H1 (cell line): ENCODE results near the gene MYO7B.

Experiments used
- BRCA1 ChIP-seq: IDR thresholded peaks from 2 replicates; pipeline ENCODE4 v1.6.1; 2012; ENCODE audit warnings: low read depth, low read length, improper control_type of control experiment
- CHD1 ChIP-seq: IDR thresholded peaks from 2 replicates; pipeline ENCODE4 v1.6.1; 2012; ENCODE audit warnings: low read depth, low read length, improper control_type of control experiment
- EGR1 ChIP-seq: IDR thresholded peaks from 2 replicates; pipeline ENCODE4 v1.6.1; 2011; ENCODE audit warnings: low read depth, low read length, borderline replicate concordance
- EZH2 ChIP-seq: fragments of 200-600 bp; sonication (generic); IDR thresholded peaks from 2 replicates; pipeline ENCODE4 v1.7.1; 2012; ENCODE audit warnings: low read depth, mild to moderate bottlenecking, moderate library complexity, low read length, inconsistent platforms; ENCODE audit not compliant: severe bottlenecking
- GABPA ChIP-seq: IDR thresholded peaks from 2 replicates; pipeline ENCODE4 v1.6.1; 2011; ENCODE audit warnings: mild to moderate bottlenecking, low read length, moderate library complexity, borderline replicate concordance; ENCODE audit not compliant: insufficient read depth
- KDM1A ChIP-seq: fragments of 200-600, 300-600 bp; sonication (generic); IDR thresholded peaks from 2 replicates; pipeline ENCODE4 v1.7.1; 2016; ENCODE audit warnings: mild to moderate bottlenecking, low read length, borderline replicate concordance
- PHF8 ChIP-seq: fragments of 200-600 bp; sonication (generic); conservative IDR thresholded peaks from 2 replicates; pipeline ENCODE4 v1.7.1; 2012; ENCODE audit warnings: low read depth, mild to moderate bottlenecking, inconsistent platforms, low read length, moderate library complexity
- POLR2A ChIP-seq, 2 experiments: IDR thresholded peaks; 1 replicate in 1 of 2; 2 replicates in 1 of 2; pipeline ENCODE4 v1.6.1; 2011; ENCODE audit warnings: low read depth in 2 of 2, low read length in 2 of 2, mild to moderate bottlenecking in 2 of 2; ENCODE audit errors: control extremely low read depth in 1 of 2
- TAF1 ChIP-seq: IDR thresholded peaks from 2 replicates; pipeline ENCODE4 v1.6.1; 2011; ENCODE audit warnings: mild to moderate bottlenecking, low read depth, low read length
- TEAD4 ChIP-seq: IDR thresholded peaks from 2 replicates; pipeline ENCODE4 v1.6.1; 2012; ENCODE audit warnings: low read depth, low read length, inconsistent platforms, mixed read lengths
- YY1 ChIP-seq: IDR thresholded peaks from 2 replicates; pipeline ENCODE4 v1.6.1; 2011; ENCODE audit warnings: low read depth, mild to moderate bottlenecking, low read length
- TF ChIP-seq, protein P1 (sequence below), 3 experiments: IDR thresholded peaks; 1 replicate in 2 of 3; 2 replicates in 1 of 3; pipeline versions ENCODE4 v1.5.1 to v1.6.1; 2011; ENCODE audit warnings: low read length in 3 of 3, mild to moderate bottlenecking in 3 of 3, inconsistent platforms in 2 of 3, low read depth in 1 of 3, moderate library complexity in 1 of 3; ENCODE audit not compliant: insufficient read depth in 1 of 3; ENCODE audit errors: control extremely low read depth in 1 of 3
- TF ChIP-seq, protein P2 (sequence below): IDR thresholded peaks from 2 replicates; pipeline ENCODE4 v1.6.1; 2012; ENCODE audit warnings: inconsistent platforms

DNA sequence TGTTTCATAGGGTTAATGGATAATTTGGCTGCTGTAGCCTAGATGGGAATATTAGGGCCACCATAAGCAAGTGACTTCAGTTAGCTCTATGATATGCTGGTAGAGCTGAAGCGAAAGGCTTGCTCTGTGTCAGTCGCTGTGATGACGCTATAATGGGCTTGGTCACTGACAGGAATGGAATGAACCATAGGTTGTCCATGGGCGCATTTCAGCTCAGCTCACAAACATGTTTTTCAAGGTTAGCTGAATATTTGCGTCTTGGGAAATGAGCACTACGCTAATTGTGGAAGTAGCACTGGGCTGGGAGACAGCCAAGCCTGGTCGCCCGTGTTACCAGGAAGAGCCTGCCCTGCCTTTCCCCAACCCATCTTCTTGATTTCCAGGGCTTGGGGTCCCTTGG, 3.2 kb upstream of the MYO7B start:
- TF ChIP-seq CHD1 (no peak), GABPA (no peak), EZH2 (no peak), PHF8 (no peak), EGR1 (no peak), KDM1A (no peak), TAF1 (no peak), YY1 (no peak), BRCA1 (no peak), TEAD4 (no peak), POLR2A (IDR thresholded peaks at IDR 0.05; ENCODE audit: control extremely low read depth in 1 of 2, low read depth in 2 of 2, low read length in 2 of 2) (no peak)
- TF ChIP-seq, protein P1, sequence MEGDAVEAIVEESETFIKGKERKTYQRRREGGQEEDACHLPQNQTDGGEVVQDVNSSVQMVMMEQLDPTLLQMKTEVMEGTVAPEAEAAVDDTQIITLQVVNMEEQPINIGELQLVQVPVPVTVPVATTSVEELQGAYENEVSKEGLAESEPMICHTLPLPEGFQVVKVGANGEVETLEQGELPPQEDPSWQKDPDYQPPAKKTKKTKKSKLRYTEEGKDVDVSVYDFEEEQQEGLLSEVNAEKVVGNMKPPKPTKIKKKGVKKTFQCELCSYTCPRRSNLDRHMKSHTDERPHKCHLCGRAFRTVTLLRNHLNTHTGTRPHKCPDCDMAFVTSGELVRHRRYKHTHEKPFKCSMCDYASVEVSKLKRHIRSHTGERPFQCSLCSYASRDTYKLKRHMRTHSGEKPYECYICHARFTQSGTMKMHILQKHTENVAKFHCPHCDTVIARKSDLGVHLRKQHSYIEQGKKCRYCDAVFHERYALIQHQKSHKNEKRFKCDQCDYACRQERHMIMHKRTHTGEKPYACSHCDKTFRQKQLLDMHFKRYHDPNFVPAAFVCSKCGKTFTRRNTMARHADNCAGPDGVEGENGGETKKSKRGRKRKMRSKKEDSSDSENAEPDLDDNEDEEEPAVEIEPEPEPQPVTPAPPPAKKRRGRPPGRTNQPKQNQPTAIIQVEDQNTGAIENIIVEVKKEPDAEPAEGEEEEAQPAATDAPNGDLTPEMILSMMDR (IDR thresholded peaks at IDR 0.05; ENCODE audit: control extremely low read depth in 1 of 3, insufficient read depth in 1 of 3, low read depth in 1 of 3, low read length in 3 of 3) = no peak
- TF ChIP-seq, protein P2, sequence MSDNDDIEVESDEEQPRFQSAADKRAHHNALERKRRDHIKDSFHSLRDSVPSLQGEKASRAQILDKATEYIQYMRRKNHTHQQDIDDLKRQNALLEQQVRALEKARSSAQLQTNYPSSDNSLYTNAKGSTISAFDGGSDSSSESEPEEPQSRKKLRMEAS = no peak
